Common myeloid progenitor, CD34-positive (primary cell): Measurements from ENCODE around the gene GRN.

Experiments
- CTCF ChIA-PET: fragments of 350-600 bp; sonication (Branson Sonifier 250); formaldehyde crosslinking; loops from one replicate; lab custom pipeline; 2021; ENCODE audit warnings: antibody characterized with exemption; lab: Charles Lee
- POLR2A ChIA-PET: fragments of 350-600 bp; sonication (Branson Sonifier 250); formaldehyde crosslinking; loops from one replicate; lab custom pipeline; 2021; ENCODE audit warnings: antibody characterized with exemption; lab: Charles Lee
- DNase-seq, 3 donors: peaks; one replicate each; pipeline versions ENCODE4 v3.0.0 to v3.0.0-alpha.2; 2013
- H3K27ac ChIP-seq, 2 experiments: 1 replicate in 1 of 2; 2 replicates in 1 of 2; pipeline ENCODE4 v1.7.0; 2013; ENCODE audit warnings: inconsistent platforms in 2 of 2, low read length in 2 of 2, mild to moderate bottlenecking in 2 of 2, low read depth in 1 of 2, moderate library complexity in 1 of 2; ENCODE audit not compliant: severe bottlenecking in 2 of 2, insufficient read depth in 1 of 2, poor library complexity in 1 of 2
- H3K27me3 ChIP-seq, 5 experiments: replicated peaks in 2 of 5; 1 replicate in 3 of 5; 2 replicates in 2 of 5; pipeline versions ENCODE4 v1.6.1 to v1.7.0; 2013; ENCODE audit warnings: low read length in 4 of 5, mild to moderate bottlenecking in 2 of 5, moderate library complexity in 2 of 5, inconsistent platforms in 1 of 5; ENCODE audit not compliant: insufficient read depth in 5 of 5, control insufficient read depth in 4 of 5
- H3K36me3 ChIP-seq, 4 experiments: 1 replicate in 2 of 4; 2 replicates in 2 of 4; pipeline versions ENCODE4 v1.6.1 to v1.7.0; 2013; ENCODE audit warnings: low read length in 3 of 4, control low read depth in 1 of 4, mild to moderate bottlenecking in 1 of 4; ENCODE audit not compliant: control insufficient read depth in 4 of 4, insufficient read depth in 4 of 4
- H3K4me1 ChIP-seq, 4 experiments: 1 replicate in 3 of 4; 2 replicates in 1 of 4; pipeline versions ENCODE4 v1.6.1 to v1.7.1; 2013; ENCODE audit warnings: low read length in 3 of 4, mild to moderate bottlenecking in 3 of 4, control low read depth in 1 of 4, inconsistent platforms in 1 of 4, moderate library complexity in 1 of 4; ENCODE audit not compliant: control insufficient read depth in 4 of 4, insufficient read depth in 4 of 4; ENCODE audit errors: control extremely low read depth in 1 of 4
- H3K4me3 ChIP-seq, 7 experiments: 1 replicate in 4 of 7; 2 replicates in 3 of 7; pipeline versions ENCODE4 v1.5.1 to v1.7.0; 2013; ENCODE audit warnings: mild to moderate bottlenecking in 7 of 7, low read length in 6 of 7, moderate library complexity in 6 of 7, inconsistent platforms in 2 of 7, low read depth in 2 of 7, control low read depth in 1 of 7; ENCODE audit not compliant: insufficient read depth in 4 of 7, control insufficient read depth in 1 of 7; ENCODE audit errors: extremely low read depth in 1 of 7
- H3K9me3 ChIP-seq, 5 experiments: 1 replicate in 4 of 5; 2 replicates in 1 of 5; pipeline versions ENCODE4 v1.6.1 to v1.7.1; 2013; ENCODE audit warnings: low read length in 4 of 5, mild to moderate bottlenecking in 2 of 5, inconsistent platforms in 1 of 5, low read depth in 1 of 5, moderate library complexity in 1 of 5; ENCODE audit not compliant: control insufficient read depth in 4 of 5, insufficient read depth in 2 of 5; ENCODE audit errors: control extremely low read depth in 1 of 5
- WGBS: methylation state at CpG from one replicate; pipeline ENCODE4 v1.1.5; 2013; ENCODE audit not compliant: insufficient coverage; 5-methylcytosine and 5-hydroxymethylcytosine counted together

Gene GRN

DNA sequence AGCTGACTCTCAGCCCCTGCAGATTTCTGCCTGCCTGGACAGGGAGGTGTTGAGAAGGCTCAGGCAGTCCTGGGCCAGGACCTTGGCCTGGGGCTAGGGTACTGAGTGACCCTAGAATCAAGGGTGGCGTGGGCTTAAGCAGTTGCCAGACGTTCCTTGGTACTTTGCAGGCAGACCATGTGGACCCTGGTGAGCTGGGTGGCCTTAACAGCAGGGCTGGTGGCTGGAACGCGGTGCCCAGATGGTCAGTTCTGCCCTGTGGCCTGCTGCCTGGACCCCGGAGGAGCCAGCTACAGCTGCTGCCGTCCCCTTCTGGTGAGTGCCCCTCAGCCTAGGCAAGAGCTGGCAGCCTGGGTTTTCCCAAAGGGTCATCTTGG lies 3.9 kb downstream of the GRN start:
- Histone ChIP-seq H3K27me3 (peaks cover 0 to 4% (median 0%) of the 10 kb centered on the region in 5 experiments), H3K4me3 (no peak overlapping the region), H3K4me1 (peaks cover 5 to 30% (median 28%) of the 10 kb centered on the region in 4 experiments), H3K36me3 (peaks cover 0 to 33% (median 20%) of the 10 kb centered on the region in 4 experiments), H3K27ac (no peak overlapping the region), H3K9me3 (no peaks in the 10 kb centered on the region)
- ChIA-PET POLR2A (no interaction called here), CTCF (interaction anchor here (0.9 to 10.1 kb wide), 7 partner anchors 9 to 148 kb away, joined by 4 to 84 read pairs (median 6); no protein-coding TSS in a partner anchor)
- WGBS: 100% methylated on average over 5 of the region's 6 CpGs
- no peak for DNase-seq

DNA sequence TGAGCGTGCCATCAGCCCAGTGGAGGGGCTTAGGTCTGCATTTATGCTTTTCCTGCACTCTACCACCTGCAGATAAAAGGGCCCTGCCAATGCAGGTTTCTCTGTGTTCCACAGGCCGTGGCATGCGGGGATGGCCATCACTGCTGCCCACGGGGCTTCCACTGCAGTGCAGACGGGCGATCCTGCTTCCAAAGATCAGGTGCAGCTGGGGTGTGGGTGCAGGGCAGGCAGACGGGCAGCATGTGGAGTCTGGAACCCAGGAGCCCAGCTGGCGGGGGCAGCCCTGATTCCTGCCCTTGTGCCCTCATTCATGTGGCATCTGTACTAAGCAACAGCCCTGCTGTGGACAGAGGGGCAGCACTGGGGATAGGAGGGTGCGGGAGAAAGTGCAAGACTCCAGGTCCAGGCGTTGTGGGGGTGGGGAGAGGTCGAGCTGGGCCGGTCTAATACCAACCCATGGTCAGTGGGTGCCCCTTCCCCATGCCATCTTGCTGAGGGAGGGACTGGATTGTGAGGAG lies 4.5 kb downstream of the GRN start:
- Histone ChIP-seq H3K4me1 (peaks cover 5 to 33% (median 30%) of the 10 kb centered on the region in 4 experiments), H3K36me3 (peaks cover 0 to 33% (median 20%) of the 10 kb centered on the region in 4 experiments), H3K27ac (no peak overlapping the region), H3K27me3 (peaks cover 0 to 4% (median 0%) of the 10 kb centered on the region in 5 experiments), H3K4me3 (no peak overlapping the region), H3K9me3 (no peaks in the 10 kb centered on the region)
- ChIA-PET CTCF (interaction anchor here (0.6 to 10.1 kb wide), 13 partner anchors 8 to 313 kb away, joined by 3 to 84 read pairs (median 5); no protein-coding TSS in a partner anchor), POLR2A (no interaction called here)
- no peak for DNase-seq
- 97% methylated on average over 8 of the region's 12 CpGs for WGBS

DNA sequence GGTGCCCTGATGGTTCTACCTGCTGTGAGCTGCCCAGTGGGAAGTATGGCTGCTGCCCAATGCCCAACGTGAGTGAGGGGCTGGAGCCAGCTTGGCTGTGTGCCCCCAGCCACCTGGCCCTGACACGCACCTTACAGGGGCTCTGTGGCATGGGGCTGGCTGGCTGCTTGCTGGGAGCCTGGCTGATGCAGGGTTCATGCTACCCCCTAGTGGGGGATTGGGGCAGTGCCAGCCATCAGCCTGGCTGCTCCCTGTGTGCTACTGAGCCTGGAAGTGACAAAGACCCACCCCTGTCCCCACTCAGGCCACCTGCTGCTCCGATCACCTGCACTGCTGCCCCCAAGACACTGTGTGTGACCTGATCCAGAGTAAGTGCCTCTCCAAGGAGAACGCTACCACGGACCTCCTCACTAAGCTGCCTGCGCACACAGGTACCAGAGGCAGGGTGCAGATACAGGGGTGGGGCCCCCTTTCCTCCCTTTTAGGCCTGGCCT lies 5.7 kb downstream of the GRN start:
- Histone ChIP-seq H3K4me3 (no peak overlapping the region), H3K36me3 (peaks cover 0 to 33% (median 20%) of the 10 kb centered on the region in 4 experiments), H3K27me3 (peaks cover 0 to 4% (median 0%) of the 10 kb centered on the region in 5 experiments), H3K9me3 (no peaks in the 10 kb centered on the region), H3K4me1 (peaks cover 5 to 32% (median 24%) of the 10 kb centered on the region in 4 experiments), H3K27ac (no peak overlapping the region)
- peak; percentile 72 to 81 (median 73) for DNase-seq
- POLR2A ChIA-PET: interaction anchor here (1.0 kb wide), 1 partner anchor 149 kb away, joined by 3 read pairs; no protein-coding TSS in a partner anchor
- CTCF ChIA-PET: interaction anchor here (1.1 to 10.1 kb wide), 13 partner anchors 9 to 260 kb away, joined by 3 to 84 read pairs (median 5); no protein-coding TSS in a partner anchor
- 53% methylated on average over 4 of the region's 6 CpGs for WGBS

DNA sequence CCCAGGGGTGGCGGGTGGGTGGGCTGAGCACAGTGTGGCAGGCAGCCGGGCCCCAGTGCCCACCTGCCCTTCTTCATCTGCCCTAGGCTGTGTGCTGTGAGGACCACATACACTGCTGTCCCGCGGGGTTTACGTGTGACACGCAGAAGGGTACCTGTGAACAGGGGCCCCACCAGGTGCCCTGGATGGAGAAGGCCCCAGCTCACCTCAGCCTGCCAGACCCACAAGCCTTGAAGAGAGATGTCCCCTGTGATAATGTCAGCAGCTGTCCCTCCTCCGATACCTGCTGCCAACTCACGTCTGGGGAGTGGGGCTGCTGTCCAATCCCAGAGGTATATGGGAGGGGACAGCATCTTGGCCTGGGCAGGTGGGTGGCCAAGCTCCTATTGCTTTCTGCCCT lies 6.4 kb downstream of the GRN start:
- POLR2A ChIA-PET: no interaction called here
- no peak for DNase-seq

DNA sequence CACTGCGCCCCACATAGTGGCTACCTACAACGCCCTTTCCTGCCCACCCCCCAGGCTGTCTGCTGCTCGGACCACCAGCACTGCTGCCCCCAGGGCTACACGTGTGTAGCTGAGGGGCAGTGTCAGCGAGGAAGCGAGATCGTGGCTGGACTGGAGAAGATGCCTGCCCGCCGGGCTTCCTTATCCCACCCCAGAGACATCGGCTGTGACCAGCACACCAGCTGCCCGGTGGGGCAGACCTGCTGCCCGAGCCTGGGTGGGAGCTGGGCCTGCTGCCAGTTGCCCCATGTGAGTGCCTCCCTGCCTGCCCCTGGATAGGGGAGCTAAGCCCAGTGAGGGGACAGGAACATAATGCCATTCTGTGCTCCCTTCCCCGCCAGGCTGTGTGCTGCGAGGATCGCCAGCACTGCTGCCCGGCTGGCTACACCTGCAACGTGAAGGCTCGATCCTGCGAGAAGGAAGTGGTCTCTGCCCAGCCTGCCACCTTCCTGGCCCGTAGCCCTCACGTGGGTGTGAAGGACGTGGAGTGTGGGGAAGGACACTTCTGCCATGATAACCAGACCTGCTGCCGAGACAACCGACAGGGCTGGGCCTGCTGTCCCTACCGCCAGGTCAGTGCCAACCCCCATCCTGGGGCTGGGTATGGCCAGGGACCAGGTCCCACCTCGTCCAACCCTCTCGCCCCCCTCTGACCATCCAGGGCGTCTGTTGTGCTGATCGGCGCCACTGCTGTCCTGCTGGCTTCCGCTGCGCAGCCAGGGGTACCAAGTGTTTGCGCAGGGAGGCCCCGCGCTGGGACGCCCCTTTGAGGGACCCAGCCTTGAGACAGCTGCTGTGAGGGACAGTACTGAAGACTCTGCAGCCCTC lies 7.1 kb downstream of the GRN start:
- 93% methylated on average over 36 of the region's 36 CpGs for WGBS
- Histone ChIP-seq H3K4me3 (no peak overlapping the region), H3K27ac (no peak overlapping the region), H3K27me3 (peaks cover 0 to 4% (median 0%) of the 10 kb centered on the region in 5 experiments), H3K4me1 (peaks cover 5 to 27% (median 18%) of the 10 kb centered on the region in 4 experiments), H3K36me3 (peaks cover 0 to 33% (median 22%) of the 10 kb centered on the region in 4 experiments), H3K9me3 (no peaks in the 10 kb centered on the region)
- no peak for DNase-seq
- POLR2A ChIA-PET: no interaction called here
- CTCF ChIA-PET: interaction anchor here (0.6 to 10.1 kb wide), 14 partner anchors 9 to 259 kb away, joined by 3 to 84 read pairs (median 4); no protein-coding TSS in a partner anchor

More for the DNA sequence above, 6.4 kb downstream of the GRN start:
- no peak overlapping the region for H3K27ac ChIP-seq
- H3K27me3 ChIP-seq: peaks cover 0 to 4% (median 0%) of the 10 kb centered on the region in 5 experiments
- peaks cover 5 to 27% (median 18%) of the 10 kb centered on the region in 4 experiments for H3K4me1 ChIP-seq
- H3K4me3 ChIP-seq: no peak overlapping the region
- WGBS: 96% methylated on average over 7 of the region's 8 CpGs
- no peaks in the 10 kb centered on the region for H3K9me3 ChIP-seq
- H3K36me3 ChIP-seq: peaks cover 0 to 33% (median 22%) of the 10 kb centered on the region in 4 experiments
- CTCF ChIA-PET: interaction anchor here (0.6 to 10.1 kb wide), 13 partner anchors 10 to 259 kb away, joined by 3 to 84 read pairs (median 5); no protein-coding TSS in a partner anchor

DNA sequence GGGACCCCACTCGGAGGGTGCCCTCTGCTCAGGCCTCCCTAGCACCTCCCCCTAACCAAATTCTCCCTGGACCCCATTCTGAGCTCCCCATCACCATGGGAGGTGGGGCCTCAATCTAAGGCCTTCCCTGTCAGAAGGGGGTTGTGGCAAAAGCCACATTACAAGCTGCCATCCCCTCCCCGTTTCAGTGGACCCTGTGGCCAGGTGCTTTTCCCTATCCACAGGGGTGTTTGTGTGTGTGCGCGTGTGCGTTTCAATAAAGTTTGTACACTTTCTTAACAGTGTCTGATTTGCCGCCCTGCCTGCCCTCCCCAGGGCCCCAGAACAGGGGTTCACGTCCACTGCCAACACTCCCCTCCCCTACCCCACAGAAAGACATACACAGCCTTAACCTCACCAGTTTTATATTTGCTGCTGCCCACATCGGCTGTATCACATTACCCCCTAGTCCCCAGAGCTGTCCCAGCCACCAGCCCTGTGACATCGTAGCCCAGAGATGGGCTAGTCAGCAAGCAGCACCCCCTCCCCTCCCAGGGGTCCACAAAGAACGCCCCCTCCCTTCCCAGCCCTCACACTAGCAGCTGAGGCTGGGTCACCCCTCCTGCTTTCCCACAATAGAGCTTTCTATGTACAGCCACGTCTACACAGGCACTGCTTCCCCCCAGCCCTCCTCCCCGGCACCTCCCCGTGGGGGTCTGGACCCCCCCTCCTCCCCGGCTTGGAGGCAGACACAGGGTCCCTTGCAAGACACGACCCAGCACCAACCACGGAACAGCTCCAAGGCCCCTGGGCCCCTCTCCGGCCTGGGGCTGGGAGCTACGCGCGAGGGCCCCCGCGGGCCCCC lies 7.9 kb downstream of the GRN start:
- WGBS: 41% methylated on average over 21 of the region's 22 CpGs

More for the DNA sequence above, 7.9 kb downstream of the GRN start:
- H3K36me3 ChIP-seq: peaks cover 0 to 33% (median 22%) of the 10 kb centered on the region in 4 experiments
- ChIA-PET CTCF (interaction anchor here (0.9 to 10.1 kb wide), 10 partner anchors 8 to 170 kb away, joined by 3 to 84 read pairs (median 4); no protein-coding TSS in a partner anchor), POLR2A (no interaction called here)
- H3K4me1 ChIP-seq: peaks cover 3 to 24% (median 13%) of the 10 kb centered on the region in 4 experiments
- peak in 1 of 3 donors; percentile 30 for DNase-seq
- H3K27me3 ChIP-seq: peaks cover 0 to 4% (median 0%) of the 10 kb centered on the region in 5 experiments
- H3K4me3 ChIP-seq: peak overlapping the region in 4 of 7 experiments; percentile 36 to 69 (median 62)
- H3K27ac ChIP-seq: no peak overlapping the region
- no peaks in the 10 kb centered on the region for H3K9me3 ChIP-seq
